ENCODE data around the gene JAG2.

JAG2 gene

GRCh38 chr14:105151084-105151837 is 17.3 kb downstream of the JAG2 start:
- DNase-seq (ENCODE audit: low read depth in 2 of 2) = no peak

GRCh38 chr14:105150368-105151083 is 18.1 kb downstream of the JAG2 start:
- DNase-seq (ENCODE audit: low read depth in 2 of 2) = no peak

GRCh38 chr14:105150026-105150367 is 18.6 kb downstream of the JAG2 start:
- DNase-seq (ENCODE audit: low read depth in 2 of 2) = no peak

GRCh38 chr14:105149146-105149781 is 19.3 kb downstream of the JAG2 start:
- no peak for DNase-seq (ENCODE audit: low read depth in 2 of 2)

- DNase-seq (ENCODE audit: low read depth in 2 of 2) = no peak
These were observed 19.9 kb downstream of the JAG2 start for GRCh38 chr14:105148604-105149145.

GRCh38 chr14:105147671-105148603 is 20.6 kb downstream of the JAG2 start:
- no peak for DNase-seq (ENCODE audit: low read depth in 2 of 2)

- no peak for DNase-seq (ENCODE audit: low read depth in 2 of 2)
These were observed 21.5 kb downstream of the JAG2 start for GRCh38 chr14:105146976-105147635.

GRCh38 chr14:105146181-105146975 is 22.2 kb downstream of the JAG2 start:
- no peak for DNase-seq (ENCODE audit: low read depth in 2 of 2)

- no peak for DNase-seq (ENCODE audit: low read depth in 2 of 2)
These were observed 23.0 kb downstream of the JAG2 start for GRCh38 chr14:105145381-105146180.

- DNase-seq (ENCODE audit: low read depth in 2 of 2) = no peak
These were observed 23.8 kb downstream of the JAG2 start for GRCh38 chr14:105144666-105145380.

- no peak for DNase-seq (ENCODE audit: low read depth in 2 of 2)
These were observed 24.4 kb downstream of the JAG2 start for GRCh38 chr14:105144026-105144665.

- DNase-seq (ENCODE audit: low read depth in 2 of 2) = no peak
These were observed 25.0 kb downstream of the JAG2 start for GRCh38 chr14:105143451-105144025.

GRCh38 chr14:105142651-105143450 is 25.7 kb downstream of the JAG2 start:
- no peak for DNase-seq (ENCODE audit: low read depth in 2 of 2)

GRCh38 chr14:105141486-105142281 is 26.9 kb downstream of the JAG2 start:
- DNase-seq (ENCODE audit: low read depth in 2 of 2) = no peak

- no peak for DNase-seq (ENCODE audit: low read depth in 2 of 2)
These were observed 27.6 kb downstream of the JAG2 start for GRCh38 chr14:105141026-105141425.

GRCh38 chr14:105140581-105140980 is 28.0 kb downstream of the JAG2 start:
- DNase-seq (ENCODE audit: low read depth in 2 of 2) = no peak

Data from stimulated activated CD4-positive, alpha-beta T cell treated with anti-CD3 and anti-CD28 coated beads, Interleukin-15, amount 100 ng/mL, for 48 hours (primary cell).